ENCODE data around the gene FES.
"Not testable (repeated sequence)": the region's sequence is repeated elsewhere in the genome, so short reads cannot be mapped to it uniquely, and the experiment has no call there.

Gene FES

DNA sequence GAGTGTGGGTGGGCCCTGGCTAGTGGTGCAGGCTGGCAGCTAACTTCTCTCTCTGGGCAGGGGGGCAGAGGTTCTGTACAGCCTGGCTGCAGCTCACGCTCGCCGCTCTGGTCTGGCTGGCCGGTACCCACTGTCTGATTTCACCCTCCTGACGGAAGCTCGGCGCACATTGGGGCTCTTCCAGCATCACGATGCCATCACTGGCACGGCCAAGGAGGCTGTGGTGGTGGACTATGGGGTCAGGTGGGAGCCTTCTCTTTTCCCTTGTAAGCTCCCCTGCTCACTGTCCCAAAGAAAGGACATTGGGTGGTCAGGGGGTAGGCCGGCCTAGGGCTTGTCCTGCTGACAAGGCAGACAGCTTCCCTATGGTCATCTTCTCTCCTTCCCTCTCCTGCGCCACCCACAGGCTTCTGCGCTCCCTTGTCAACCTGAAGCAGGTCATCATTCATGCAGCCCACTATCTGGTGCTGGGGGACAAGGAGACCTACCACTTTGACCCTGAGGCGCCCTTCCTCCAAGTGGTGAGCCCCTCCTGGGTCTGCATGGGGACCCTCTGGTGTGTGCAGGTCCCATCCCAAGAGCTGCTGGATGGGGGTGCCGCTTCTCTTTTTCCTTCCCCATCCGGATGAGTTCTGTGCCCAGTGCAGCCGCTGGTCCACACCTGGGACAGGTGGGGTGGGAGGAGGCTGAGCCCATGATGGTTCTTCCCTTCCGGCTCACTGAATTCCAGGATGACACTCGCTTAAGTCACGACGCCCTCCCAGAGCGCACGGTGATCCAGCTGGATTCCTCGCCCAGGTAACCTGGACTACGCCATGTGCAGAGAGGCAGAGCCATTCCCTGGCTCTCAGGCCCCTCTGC, 26.4 kb downstream of the FES start:
- no peak overlapping the region for H3K4me3 ChIP-seq (ENCODE audit: low read length)
- TF ChIP-seq ZNF274 (IDR thresholded peaks at IDR 0.05; ENCODE audit: low read depth, low read length) = no peak

DNA sequence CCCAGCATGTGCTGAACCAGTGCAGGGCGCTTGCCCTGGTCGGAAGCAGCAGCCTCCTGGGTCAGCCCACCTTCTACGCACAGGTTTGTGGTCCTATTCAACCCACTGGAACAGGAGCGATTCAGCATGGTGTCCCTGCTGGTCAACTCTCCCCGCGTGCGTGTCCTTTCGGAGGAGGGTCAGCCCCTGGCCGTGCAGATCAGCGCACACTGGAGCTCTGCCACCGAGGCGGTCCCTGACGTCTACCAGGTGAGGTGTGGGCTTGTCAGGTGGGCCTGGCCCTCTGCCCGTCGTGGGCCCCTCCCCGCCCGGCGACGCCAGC, 27.0 kb downstream of the FES start:
- no peak overlapping the region for H3K4me3 ChIP-seq (ENCODE audit: low read length)
- TF ChIP-seq ZNF274 (IDR thresholded peaks at IDR 0.05; ENCODE audit: low read depth, low read length) = no peak

DNA sequence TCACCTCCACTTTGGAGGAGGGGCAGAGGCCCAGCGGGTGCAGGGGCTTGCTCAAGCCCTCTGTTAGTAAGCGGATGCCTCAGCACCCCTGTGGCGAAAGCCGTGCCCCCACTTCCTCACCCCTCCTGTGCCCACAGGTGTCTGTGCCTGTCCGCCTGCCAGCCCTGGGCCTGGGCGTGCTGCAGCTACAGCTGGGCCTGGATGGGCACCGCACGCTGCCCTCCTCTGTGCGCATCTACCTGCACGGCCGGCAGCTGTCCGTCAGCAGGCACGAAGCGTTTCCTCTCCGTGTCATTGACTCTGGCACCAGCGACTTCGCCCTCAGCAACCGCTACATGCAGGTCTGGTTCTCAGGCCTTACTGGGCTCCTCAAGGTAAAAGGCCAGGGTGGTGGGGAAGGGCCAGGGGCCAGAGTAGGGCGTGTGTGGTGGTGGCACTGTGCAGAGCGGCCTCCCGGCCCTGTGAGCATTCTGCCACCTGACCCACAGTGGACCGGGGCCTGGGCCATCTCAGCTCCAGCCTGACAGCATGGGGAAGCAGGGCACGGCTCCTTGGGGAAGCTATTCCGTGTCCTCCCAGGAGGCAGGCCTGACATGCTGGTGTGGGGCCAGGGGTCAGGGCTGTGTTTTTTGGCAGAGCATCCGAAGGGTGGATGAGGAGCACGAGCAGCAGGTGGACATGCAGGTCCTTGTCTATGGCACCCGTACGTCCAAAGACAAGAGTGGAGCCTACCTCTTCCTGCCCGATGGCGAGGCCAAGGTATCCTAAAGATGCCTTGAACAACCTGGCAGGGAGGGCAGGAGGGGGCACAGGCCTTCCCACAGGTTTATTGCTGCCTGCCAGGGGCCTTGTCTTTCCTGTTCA, 27.8 kb downstream of the FES start:
- TF ChIP-seq ZNF274 (IDR thresholded peaks at IDR 0.05; ENCODE audit: low read depth, low read length) = no peak
- H3K4me3 ChIP-seq (ENCODE audit: low read length) = no peak overlapping the region

DNA sequence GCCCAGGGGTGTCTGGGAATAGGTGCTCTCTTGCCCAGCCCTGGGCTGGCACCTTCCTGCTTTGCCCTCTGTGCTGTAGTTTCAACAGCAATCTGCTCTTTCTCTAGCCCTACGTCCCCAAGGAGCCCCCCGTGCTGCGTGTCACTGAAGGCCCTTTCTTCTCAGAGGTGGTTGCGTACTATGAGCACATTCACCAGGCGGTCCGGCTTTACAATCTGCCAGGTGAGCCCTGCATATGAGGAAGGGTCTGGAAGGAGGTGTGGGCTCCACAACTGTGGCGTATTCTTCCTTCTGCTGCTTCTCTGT, 28.4 kb downstream of the FES start:
- H3K4me3 ChIP-seq (ENCODE audit: low read length) = no peak overlapping the region
- no peak for TF ChIP-seq ZNF274 (IDR thresholded peaks at IDR 0.05; ENCODE audit: low read depth, low read length)

DNA sequence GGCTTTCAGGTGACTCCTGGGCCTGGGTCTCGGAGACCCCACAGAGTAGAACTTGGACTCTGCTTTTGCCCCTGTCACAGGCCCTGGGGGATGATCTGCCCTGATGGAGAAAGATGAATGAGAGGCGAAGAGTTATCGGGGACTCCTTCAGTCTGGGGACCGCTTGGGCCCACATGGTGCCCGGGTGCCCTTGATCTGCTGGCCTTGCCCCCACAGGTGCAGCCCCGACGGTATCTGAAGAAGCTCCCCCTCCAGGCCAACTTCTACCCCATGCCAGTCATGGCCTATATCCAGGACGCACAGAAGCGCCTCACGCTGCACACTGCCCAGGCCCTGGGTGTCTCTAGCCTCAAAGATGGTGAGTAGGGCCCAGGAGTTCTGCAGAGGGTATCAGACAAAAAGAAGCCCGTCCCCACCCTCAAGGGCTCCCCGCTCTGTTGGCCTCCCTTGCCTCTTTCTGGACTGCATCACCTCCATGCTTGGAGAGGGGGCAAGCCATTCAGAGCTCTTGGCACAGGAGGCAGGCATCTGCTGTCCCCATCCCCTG, 29.2 kb downstream of the FES start:
- no peak overlapping the region for H3K4me3 ChIP-seq (ENCODE audit: low read length)
- TF ChIP-seq ZNF274 (IDR thresholded peaks at IDR 0.05; ENCODE audit: low read depth, low read length) = no peak

DNA sequence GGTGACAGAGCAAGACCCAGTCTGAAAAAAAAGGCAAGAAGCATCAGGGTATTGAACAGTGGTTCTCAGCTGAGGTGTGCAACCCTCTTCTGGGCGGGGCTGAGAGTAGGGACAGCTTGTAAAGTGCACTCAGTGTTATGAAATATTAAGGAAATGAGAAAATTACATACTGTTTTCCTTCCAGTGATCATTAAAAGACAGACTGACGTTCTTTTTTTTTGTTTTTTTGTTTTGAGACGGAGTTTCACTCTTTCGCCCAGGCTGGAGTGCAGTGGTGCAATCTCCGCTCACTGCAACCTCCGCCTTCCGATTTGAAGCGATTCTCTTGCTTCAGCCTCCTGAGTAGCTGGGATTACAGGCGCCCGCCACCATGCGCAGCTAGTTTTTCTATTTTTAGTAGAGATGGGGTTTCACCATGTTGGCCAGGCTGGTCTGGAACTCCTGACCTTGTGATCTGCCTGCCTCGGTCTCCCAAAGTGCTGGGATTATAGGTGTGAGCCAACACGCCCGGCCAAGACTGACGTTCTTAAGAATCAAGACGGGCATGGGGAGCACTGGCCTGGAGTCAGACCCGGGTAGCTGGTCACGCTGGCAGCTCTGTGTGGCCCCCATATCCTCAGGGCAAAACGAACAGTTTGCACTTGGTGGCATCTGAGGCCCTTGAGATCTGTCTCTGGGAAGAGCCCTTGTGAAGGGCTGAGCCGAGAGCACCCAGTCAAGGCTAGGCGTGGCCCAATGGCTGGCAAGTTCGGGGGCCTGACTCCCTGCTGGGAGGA, 30.2 kb downstream of the FES start:
- no peak for TF ChIP-seq ZNF274 (IDR thresholded peaks at IDR 0.05; ENCODE audit: low read depth, low read length)
- H3K4me3 ChIP-seq (ENCODE audit: low read length) = no peak overlapping the region

DNA sequence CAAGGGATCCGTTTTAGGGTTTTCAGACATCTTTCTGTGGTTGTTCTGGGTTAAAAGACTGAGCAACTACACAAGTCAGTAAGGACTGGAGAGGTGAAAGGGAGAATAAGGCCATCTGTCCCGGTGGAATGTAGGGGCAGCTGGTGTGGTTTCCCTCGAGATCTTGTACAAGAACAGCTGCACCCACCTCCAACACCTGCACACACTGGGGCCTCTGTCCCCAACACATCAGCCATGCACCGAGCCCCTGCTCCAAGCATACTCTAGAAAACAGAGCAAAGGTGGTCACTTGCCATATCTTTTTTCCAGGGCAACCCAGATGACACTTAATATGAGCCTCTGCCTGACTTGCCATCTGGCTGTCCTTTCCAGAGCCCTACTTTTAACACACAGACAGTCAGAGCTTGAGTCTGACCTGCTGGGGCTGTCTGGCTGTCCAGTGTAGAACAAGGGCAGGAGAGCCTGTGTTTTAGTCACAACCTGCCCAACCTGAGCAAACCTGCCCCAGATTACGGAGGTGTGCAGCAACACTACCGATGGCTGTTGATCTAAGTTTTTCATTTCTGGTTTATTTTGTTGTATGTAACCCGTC, 31.0 kb downstream of the FES start:
- no peak for TF ChIP-seq ZNF274 (IDR thresholded peaks at IDR 0.05; ENCODE audit: low read depth, low read length)
- no peak overlapping the region for H3K4me3 ChIP-seq (ENCODE audit: low read length)

DNA sequence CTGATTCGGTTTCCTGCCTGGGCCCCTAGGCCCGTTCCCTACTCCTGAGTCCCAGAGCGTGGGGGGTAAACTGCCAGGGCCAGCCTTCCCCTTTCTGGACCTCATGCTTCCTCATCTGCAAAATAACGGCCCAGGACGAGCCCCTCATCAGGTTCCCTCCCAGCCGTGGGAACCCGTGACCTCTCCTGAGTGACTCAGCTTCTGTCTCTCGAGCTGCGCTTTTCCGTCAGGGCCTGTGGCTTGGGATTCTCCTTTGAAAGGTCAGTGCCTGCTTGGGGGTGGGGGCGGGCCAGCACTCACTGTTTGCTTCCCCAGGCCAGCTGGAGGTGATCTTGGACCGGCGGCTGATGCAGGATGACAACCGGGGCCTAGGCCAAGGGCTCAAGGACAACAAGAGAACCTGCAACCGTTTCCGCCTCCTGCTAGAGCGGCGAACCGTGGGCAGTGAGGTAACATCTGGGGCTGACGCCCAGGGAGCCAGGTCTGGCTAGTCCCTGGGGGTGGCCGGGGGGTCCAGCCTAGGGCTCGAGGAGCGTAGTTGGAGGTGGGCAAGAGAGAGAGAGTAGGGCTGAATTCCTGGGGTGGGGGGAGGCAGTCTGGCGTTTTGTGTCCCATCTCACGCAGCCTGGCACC, 31.6 kb downstream of the FES start:
- H3K4me3 ChIP-seq (ENCODE audit: low read length) = no peak overlapping the region
- TF ChIP-seq ZNF274 (IDR thresholded peaks at IDR 0.05; ENCODE audit: low read depth, low read length) = no peak

DNA sequence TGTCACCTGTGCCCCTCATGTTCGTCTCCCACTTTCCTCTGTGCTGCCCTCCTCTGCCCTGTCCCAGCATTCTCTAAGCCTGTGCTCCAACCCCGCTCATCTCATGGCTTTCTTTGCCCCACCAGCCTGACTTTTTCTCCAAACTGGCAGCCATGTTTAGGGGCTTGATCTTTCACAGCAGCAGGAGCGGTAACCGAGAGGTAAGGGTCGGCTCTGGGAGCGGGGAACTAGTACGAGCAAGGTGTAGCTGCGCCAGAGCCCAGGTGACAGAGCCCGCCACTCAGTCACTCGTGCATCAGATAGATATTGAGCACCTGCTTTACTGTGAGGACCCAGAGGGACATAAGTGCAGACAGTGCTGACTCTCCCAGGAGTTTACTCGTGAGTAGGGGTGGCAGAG, 32.2 kb downstream of the FES start:
- no peak for TF ChIP-seq ZNF274 (IDR thresholded peaks at IDR 0.05; ENCODE audit: low read depth, low read length)
- H3K4me3 ChIP-seq (ENCODE audit: low read length) = no peak overlapping the region

DNA sequence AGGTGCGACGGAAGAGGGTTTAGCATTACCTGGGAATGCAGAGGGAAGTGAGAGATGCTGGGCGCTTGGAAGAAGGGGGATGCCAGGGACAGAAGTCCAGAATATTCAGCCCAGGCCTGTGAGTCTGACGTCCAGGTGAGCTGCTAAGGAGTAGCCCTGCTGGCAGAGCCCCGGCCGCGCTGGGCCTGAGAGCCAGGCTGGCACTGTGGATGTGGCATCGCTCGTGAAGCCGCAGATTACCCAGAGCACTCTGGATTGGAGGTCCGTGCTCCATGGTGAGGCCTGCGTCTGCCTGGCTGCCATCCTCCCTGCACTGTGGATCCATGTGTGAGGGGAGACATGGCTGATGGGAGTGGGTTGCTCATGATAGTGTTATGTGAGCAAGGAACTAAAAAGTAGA, 33.3 kb downstream of the FES start:
- no peak overlapping the region for H3K4me3 ChIP-seq (ENCODE audit: low read length)
- no peak for TF ChIP-seq ZNF274 (IDR thresholded peaks at IDR 0.05; ENCODE audit: low read depth, low read length)

DNA sequence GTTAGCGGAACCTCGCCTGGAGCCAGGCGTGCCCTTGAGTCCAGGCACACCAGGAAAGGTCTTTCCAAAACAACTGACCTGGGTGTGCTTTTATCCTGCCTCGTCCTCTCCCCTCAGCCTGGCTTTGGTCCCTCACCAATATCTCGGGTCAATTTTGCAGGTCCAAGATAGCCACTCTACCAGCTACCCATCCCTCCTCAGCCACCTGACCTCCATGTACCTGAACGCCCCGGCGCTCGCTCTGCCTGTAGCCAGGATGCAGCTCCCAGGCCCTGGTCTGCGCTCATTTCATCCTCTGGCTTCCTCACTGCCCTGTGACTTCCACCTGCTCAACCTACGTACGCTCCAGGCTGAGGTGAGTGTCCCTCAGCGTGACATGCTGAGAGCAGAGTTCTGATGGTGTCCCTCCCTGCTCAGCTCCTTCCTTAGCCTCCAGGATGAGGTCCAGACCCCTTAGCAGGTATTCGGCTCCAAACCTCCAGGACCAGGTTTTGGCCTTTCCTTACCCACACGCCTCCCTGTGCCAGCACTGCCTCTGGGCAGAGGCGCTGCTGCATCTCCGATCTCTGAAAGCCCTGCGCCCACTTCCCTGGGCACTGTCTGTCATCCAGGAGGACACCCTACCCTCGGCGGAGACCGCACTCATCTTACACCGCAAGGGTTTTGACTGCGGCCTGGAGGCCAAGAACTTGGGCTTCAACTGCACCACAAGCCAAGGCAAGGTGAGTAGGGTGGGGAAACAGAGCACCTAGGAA, 33.9 kb downstream of the FES start:
- no peak overlapping the region for H3K4me3 ChIP-seq (ENCODE audit: low read length)
- TF ChIP-seq ZNF274 (IDR thresholded peaks at IDR 0.05; ENCODE audit: low read depth, low read length) = no peak

DNA sequence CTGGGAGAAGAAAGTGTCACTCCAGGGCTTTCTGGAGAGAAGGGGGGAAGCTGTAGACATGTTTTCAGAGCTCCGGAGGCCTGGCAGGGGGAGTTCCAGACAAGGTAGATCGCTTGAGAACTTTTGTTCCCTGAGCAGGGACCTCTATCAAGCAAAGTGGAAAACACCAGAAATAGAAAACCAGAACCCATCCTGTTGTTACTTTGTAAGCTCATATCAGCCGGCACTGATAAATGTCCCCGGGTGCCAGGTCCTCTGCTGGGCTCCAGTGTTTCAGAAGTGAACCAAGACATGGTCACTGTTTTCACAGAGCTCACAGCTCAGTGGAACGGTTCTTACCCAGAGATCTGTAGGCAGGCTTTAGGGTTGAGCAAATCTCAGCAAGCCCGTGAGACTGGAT, 34.5 kb downstream of the FES start:
- no peak for TF ChIP-seq ZNF274 (IDR thresholded peaks at IDR 0.05; ENCODE audit: low read depth, low read length)
- no peak overlapping the region for H3K4me3 ChIP-seq (ENCODE audit: low read length)

DNA sequence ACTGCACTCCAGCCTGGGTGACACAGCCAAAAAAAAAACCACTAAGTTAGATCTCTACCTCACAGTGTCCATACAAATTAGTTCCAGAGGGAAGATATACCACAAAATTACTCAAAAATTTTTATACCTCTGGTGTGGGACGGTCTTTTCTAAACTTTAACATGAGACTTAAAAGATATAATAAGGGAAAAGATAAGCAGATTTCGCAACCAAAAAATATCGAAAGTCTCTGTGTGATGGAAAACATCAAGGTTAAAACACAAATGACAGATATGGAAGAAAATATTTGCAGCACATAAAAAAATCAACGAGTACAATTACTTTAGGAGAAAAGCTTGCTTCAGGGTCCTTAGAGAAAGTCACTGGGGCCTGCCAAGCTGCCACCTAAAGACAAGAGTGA, 37.6 kb downstream of the FES start:
- no peak for TF ChIP-seq ZNF274 (IDR thresholded peaks at IDR 0.05; ENCODE audit: low read depth, low read length)
- H3K4me3 ChIP-seq (ENCODE audit: low read length) = no peak overlapping the region

DNA sequence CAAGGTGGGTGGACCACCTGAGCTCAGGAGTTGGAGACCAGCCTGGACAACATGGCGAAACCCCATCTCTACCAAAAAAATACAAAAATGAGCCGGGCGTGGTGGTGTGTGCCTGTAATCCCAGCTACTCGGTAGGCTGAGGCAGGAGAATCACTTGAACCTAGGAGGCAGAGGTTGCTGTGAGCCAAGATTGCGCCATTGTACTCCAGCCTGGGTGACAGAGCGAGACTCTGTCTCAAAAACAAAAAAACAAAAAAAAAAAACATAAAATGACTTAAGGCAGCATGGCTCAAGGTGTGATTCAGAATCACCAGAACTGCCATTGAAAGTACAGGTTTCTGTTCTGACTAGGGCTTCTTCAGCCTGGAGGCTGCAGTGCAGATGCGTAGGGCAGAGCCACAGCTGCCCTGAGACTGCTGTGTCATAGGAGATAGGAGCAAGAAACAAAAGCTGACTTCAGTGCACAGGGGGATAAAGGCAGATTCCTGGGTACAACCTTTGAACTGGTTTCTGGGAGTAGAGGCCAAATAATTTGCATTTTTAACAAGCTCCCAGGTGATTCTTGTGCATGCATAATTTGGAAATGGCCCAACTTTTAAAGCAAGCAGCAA, 38.5 kb downstream of the FES start:
- H3K4me3 ChIP-seq (ENCODE audit: low read length) = not testable (repeated sequence)
